Measurements from ENCODE around the gene CCDC148. TPM values are rescaled to one million over a fixed set of nuclear protein-coding genes. Genes with fewer than 3 reads are reported as not detected.

Gene CCDC148
- total and polyA plus RNA-seq, 2 donors from 2014 or later, result 6.6 to 21.0 TPM

DNA sequence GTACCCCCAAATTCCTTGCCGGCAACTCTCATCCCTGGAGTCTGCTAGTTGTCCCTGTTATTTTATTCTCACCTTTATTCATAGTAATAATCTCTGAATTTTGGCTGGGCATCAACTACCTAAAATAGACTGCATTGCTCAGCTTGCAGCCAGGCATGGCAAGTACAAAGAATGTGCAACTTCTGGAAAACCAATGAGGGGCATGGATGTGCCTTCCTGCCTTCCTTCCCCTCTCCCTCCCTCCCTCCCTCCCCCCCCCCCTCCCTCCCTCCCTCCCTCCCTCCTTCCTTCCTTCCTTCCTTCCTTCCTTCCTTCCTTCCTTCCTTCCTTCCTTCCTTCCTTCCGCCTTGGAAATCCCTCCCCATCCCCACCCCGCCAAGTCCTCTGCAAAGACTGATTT lies 162.8 kb downstream of the CCDC148 start:
- TF ChIP-seq, protein P1, sequence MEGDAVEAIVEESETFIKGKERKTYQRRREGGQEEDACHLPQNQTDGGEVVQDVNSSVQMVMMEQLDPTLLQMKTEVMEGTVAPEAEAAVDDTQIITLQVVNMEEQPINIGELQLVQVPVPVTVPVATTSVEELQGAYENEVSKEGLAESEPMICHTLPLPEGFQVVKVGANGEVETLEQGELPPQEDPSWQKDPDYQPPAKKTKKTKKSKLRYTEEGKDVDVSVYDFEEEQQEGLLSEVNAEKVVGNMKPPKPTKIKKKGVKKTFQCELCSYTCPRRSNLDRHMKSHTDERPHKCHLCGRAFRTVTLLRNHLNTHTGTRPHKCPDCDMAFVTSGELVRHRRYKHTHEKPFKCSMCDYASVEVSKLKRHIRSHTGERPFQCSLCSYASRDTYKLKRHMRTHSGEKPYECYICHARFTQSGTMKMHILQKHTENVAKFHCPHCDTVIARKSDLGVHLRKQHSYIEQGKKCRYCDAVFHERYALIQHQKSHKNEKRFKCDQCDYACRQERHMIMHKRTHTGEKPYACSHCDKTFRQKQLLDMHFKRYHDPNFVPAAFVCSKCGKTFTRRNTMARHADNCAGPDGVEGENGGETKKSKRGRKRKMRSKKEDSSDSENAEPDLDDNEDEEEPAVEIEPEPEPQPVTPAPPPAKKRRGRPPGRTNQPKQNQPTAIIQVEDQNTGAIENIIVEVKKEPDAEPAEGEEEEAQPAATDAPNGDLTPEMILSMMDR (IDR thresholded peaks at IDR 0.05; ENCODE audit: borderline replicate concordance, extremely low read depth, insufficient read depth), result no peak
- DNase-seq (no peak), FAIRE-seq (no peak)
- Histone ChIP-seq H3K9ac (ENCODE audit: low read length in 3 of 3) (no peak overlapping the region), H3K27ac (ENCODE audit: low read depth in 2 of 2, low read length in 2 of 2) (no peak overlapping the region), H3K4me3 (ENCODE audit: low read length in 3 of 3) (no peak overlapping the region), H3K36me3 (ENCODE audit: control insufficient read depth in 2 of 3, insufficient read depth in 3 of 3, low read length in 3 of 3) (no peaks in the 10 kb centered on the region), H3K27me3 (ENCODE audit: control insufficient read depth, insufficient read depth, low read length) (no peaks in the 10 kb centered on the region), H3K4me1 (ENCODE audit: control insufficient read depth in 2 of 3, insufficient read depth in 2 of 3, low read depth in 1 of 3, low read length in 3 of 3) (no peaks in the 10 kb centered on the region), H3K9me3 (ENCODE audit: control insufficient read depth in 2 of 3, insufficient read depth in 1 of 3, low read length in 3 of 3) (peaks cover 0 to under 1% (median 0%) of the 10 kb centered on the region in 3 donors)
- intact Hi-C loops (cut with DNase I), result no loop called here

- Histone ChIP-seq H3K4me3 (ENCODE audit: low read length in 3 of 3) (no peak overlapping the region), H3K27me3 (ENCODE audit: control insufficient read depth, insufficient read depth, low read length) (no peaks in the 10 kb centered on the region), H3K4me1 (ENCODE audit: control insufficient read depth in 2 of 3, insufficient read depth in 2 of 3, low read depth in 1 of 3, low read length in 3 of 3) (no peaks in the 10 kb centered on the region), H3K36me3 (ENCODE audit: control insufficient read depth in 2 of 3, insufficient read depth in 3 of 3, low read length in 3 of 3) (no peaks in the 10 kb centered on the region), H3K9me3 (ENCODE audit: control insufficient read depth in 2 of 3, insufficient read depth in 1 of 3, low read length in 3 of 3) (no peaks in the 10 kb centered on the region), H3K9ac (ENCODE audit: low read length in 3 of 3) (no peak overlapping the region), H3K27ac (ENCODE audit: low read depth in 2 of 2, low read length in 2 of 2) (no peak overlapping the region)
- intact Hi-C loops (cut with DNase I), result no loop called here
- TF ChIP-seq, protein P1 (IDR thresholded peaks at IDR 0.05; ENCODE audit: borderline replicate concordance, extremely low read depth, insufficient read depth), result no peak
- no peak for FAIRE-seq
- DNase-seq, result no peak
Observed at GRCh38 chr2:158291544-158292180, 164.9 kb downstream of the CCDC148 start.

DNA sequence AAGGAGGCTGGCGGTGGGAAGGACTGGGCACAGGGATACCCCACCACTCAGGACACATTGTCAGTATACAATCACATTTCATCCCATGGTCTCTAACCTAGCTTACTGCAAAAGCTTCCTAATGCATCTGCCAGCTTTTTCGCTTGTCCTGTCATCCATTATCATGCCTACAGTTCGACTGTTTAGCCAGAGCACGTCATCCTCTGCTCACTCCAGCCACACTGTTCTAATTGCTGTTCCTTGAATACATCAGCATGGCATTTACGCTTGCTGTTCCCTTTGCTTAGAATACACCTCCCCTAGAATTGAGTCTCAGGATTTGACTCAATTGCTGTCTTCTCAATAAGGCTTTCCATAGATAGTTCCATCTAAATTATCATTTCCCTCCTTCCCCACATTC lies 166.3 kb downstream of the CCDC148 start:
- intact Hi-C loops (cut with DNase I), result no loop called here
- no peak for FAIRE-seq

More for the DNA sequence above, 166.3 kb downstream of the CCDC148 start:
- H3K9ac ChIP-seq (ENCODE audit: low read length in 3 of 3), result no peak overlapping the region
- H3K4me3 ChIP-seq (ENCODE audit: low read length in 3 of 3), result no peak overlapping the region
- no peaks in the 10 kb centered on the region for H3K9me3 ChIP-seq (ENCODE audit: control insufficient read depth in 2 of 3, insufficient read depth in 1 of 3, low read length in 3 of 3)
- TF ChIP-seq, protein P1 (IDR thresholded peaks at IDR 0.05; ENCODE audit: borderline replicate concordance, extremely low read depth, insufficient read depth), result no peak
- H3K27ac ChIP-seq (ENCODE audit: low read depth in 2 of 2, low read length in 2 of 2), result no peak overlapping the region
- H3K36me3 ChIP-seq (ENCODE audit: control insufficient read depth in 2 of 3, insufficient read depth in 3 of 3, low read length in 3 of 3), result no peaks in the 10 kb centered on the region
- no peaks in the 10 kb centered on the region for H3K27me3 ChIP-seq (ENCODE audit: control insufficient read depth, insufficient read depth, low read length)
- DNase-seq, result no peak
- no peaks in the 10 kb centered on the region for H3K4me1 ChIP-seq (ENCODE audit: control insufficient read depth in 2 of 3, insufficient read depth in 2 of 3, low read depth in 1 of 3, low read length in 3 of 3)
